HCT116 (cell line): Measurements from ENCODE around the gene SGMS1.
"Not testable (repeated sequence)": the region's sequence is repeated elsewhere in the genome, so short reads cannot be mapped to it uniquely, and the experiment has no call there.

ENCODE experiments used
- EZH2 ChIP-seq: fragments of 200-600 bp; sonication (generic); IDR thresholded peaks from 2 replicates; pipeline ENCODE4 v1.6.1; 2017; ENCODE audit warnings: antibody characterized with exemption, mixed run types
- EZH2phosphoT487 ChIP-seq: fragments of 200-600 bp; IDR thresholded peaks from 2 replicates; pipeline ENCODE4 v1.6.1; 2018; ENCODE audit warnings: antibody characterized with exemption, borderline replicate concordance
- FOSL1 ChIP-seq: IDR thresholded peaks from 2 replicates; pipeline ENCODE4 v1.6.1; 2012; ENCODE audit warnings: low read depth
- JUND ChIP-seq: IDR thresholded peaks from 2 replicates; pipeline ENCODE4 v1.6.1; 2012
- MAX ChIP-seq: IDR thresholded peaks from 2 replicates; pipeline ENCODE4 v1.6.1; 2012
- POLR2A ChIP-seq: IDR thresholded peaks from 2 replicates; pipeline ENCODE4 v1.7.0; 2011; ENCODE audit warnings: borderline replicate concordance; ENCODE audit not compliant: insufficient read depth, insufficient read length; ENCODE audit errors: extremely low read depth
- POLR2AphosphoS5 ChIP-seq: IDR thresholded peaks from 2 replicates; pipeline ENCODE4 v1.6.1; 2011; ENCODE audit warnings: mild to moderate bottlenecking, low read depth, low read length, moderate library complexity
- SRF ChIP-seq: IDR thresholded peaks from 2 replicates; pipeline ENCODE4 v1.6.1; 2012; ENCODE audit warnings: low read depth
- YY1 ChIP-seq: IDR thresholded peaks from 2 replicates; pipeline ENCODE4 v1.6.1; 2011; ENCODE audit warnings: low read length, low read depth, moderate library complexity, mild to moderate bottlenecking; ENCODE audit not compliant: insufficient replicate concordance; ENCODE audit errors: extremely low read depth
- ZNF274 ChIP-seq: fragments of 200-500 bp; sonication (Bioruptor generic); IDR thresholded peaks from 2 replicates; pipeline ENCODE4 v1.6.1; 2014; ENCODE audit warnings: mild to moderate bottlenecking, low read depth, low read length, inconsistent platforms
- TF ChIP-seq, protein P1 (sequence below), 3 experiments: fragments of 200-600 bp in 1 of 3; sonication (generic) in 1 of 3; IDR thresholded peaks in 2 of 3; conservative IDR thresholded peaks in 1 of 3; 2 replicates each; pipeline ENCODE4 v1.5.1; 2012 to 2017; ENCODE audit warnings: low read depth in 2 of 3, low read length in 2 of 3, antibody characterized with exemption in 1 of 3, borderline replicate concordance in 1 of 3, control low read depth in 1 of 3, mild to moderate bottlenecking in 1 of 3, mixed read lengths in 1 of 3, mixed run types in 1 of 3, moderate library complexity in 1 of 3; ENCODE audit not compliant: insufficient read depth in 1 of 3
- TF ChIP-seq, protein P2 (sequence below): IDR thresholded peaks from 2 replicates; pipeline ENCODE4 v1.6.1; 2012

DNA sequence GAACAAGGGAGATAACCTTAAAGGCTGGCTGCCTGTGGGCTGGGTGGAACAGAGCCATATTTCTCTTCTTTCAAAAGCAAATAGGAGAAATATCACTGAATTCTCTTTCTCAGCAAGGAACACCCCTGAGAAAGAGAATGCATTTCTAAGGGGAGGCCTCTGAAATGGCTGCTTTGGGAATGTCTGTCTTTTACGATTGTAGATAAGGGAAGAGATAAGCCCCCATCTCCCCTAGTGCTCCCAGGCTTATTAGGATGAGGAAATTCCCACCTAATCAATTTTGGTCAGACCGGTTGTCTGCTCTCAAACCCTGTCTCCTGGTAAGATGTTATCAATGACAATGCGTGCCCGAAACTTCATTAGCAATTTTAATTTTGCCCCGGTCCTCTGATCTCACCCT, 178.0 kb downstream of the SGMS1 start:
- not testable (repeated sequence) for TF ChIP-seq JUND, SRF, FOSL1, POLR2A, MAX, EZH2phosphoT487, POLR2AphosphoS5, ZNF274, EZH2, YY1
- TF ChIP-seq, protein P1, sequence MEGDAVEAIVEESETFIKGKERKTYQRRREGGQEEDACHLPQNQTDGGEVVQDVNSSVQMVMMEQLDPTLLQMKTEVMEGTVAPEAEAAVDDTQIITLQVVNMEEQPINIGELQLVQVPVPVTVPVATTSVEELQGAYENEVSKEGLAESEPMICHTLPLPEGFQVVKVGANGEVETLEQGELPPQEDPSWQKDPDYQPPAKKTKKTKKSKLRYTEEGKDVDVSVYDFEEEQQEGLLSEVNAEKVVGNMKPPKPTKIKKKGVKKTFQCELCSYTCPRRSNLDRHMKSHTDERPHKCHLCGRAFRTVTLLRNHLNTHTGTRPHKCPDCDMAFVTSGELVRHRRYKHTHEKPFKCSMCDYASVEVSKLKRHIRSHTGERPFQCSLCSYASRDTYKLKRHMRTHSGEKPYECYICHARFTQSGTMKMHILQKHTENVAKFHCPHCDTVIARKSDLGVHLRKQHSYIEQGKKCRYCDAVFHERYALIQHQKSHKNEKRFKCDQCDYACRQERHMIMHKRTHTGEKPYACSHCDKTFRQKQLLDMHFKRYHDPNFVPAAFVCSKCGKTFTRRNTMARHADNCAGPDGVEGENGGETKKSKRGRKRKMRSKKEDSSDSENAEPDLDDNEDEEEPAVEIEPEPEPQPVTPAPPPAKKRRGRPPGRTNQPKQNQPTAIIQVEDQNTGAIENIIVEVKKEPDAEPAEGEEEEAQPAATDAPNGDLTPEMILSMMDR (IDR thresholded peaks at IDR 0.05 in 2 of 3, conservative IDR thresholded peaks at IDR 0.05 in 1 of 3; ENCODE audit: borderline replicate concordance in 1 of 3, insufficient read depth in 1 of 3, low read depth in 2 of 3, low read length in 2 of 3) = not testable (repeated sequence)
- TF ChIP-seq, protein P2, sequence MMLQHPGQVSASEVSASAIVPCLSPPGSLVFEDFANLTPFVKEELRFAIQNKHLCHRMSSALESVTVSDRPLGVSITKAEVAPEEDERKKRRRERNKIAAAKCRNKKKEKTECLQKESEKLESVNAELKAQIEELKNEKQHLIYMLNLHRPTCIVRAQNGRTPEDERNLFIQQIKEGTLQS = not testable (repeated sequence)
